ENCODE results near the gene ASGR2. TPM values are rescaled to one million over a fixed set of nuclear protein-coding genes. Genes with fewer than 3 reads are reported as not detected.

ASGR2 gene
- total RNA-seq, 1 experiment from 2014 or later, result not detected

DNA sequence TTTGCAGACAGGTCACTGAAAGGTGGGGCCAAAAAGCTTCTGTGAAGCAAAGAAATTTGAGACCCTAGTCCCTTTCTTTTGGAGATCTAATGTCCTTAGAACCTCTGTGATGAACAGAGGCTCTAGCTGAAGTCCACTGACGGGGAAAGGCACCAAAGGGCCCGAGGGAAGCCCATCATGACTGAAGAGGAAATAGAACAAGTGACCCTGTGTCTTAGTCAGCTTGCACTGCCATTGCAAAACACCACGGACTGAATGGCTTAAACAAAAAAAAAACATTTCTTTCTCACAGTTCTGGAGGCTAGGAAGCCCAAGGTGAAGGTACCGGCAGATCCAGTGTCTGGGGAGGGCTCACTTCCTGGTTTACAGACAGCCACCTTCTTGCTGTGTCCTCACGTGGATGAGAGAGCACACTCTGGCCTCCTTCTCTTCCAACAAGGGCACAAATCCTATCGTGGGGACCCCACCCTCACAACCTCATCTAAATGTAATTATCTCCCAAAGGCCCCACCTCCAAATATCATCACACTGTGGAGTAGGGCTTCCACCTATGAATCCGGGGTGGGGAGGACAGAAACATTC is 24.3 kb upstream of the ASGR2 start:
- BruUV-seq (replicated peaks), result no TSS peak
- Mint-ChIP-seq H3K36me3 (ENCODE audit: insufficient read depth, unreplicated experiment) (peaks cover 6% of the 10 kb centered on the region), H3K4me3 (ENCODE audit: low read depth, unreplicated experiment) (no peak overlapping the region), H3K4me1 (ENCODE audit: low read depth, unreplicated experiment) (peaks cover 18% of the 10 kb centered on the region), H3K9me3 (ENCODE audit: low read depth, unreplicated experiment) (no peaks in the 10 kb centered on the region), H3K27ac (ENCODE audit: unreplicated experiment) (no peak overlapping the region), H3K27me3 (ENCODE audit: unreplicated experiment) (no peaks in the 10 kb centered on the region)
- CTCF ChIA-PET, result no interaction called here
- intact Hi-C loops (cut with micrococcal nuclease; ENCODE audit: unreplicated experiment), result no loop called here
- TF ChIP-seq, protein P1, sequence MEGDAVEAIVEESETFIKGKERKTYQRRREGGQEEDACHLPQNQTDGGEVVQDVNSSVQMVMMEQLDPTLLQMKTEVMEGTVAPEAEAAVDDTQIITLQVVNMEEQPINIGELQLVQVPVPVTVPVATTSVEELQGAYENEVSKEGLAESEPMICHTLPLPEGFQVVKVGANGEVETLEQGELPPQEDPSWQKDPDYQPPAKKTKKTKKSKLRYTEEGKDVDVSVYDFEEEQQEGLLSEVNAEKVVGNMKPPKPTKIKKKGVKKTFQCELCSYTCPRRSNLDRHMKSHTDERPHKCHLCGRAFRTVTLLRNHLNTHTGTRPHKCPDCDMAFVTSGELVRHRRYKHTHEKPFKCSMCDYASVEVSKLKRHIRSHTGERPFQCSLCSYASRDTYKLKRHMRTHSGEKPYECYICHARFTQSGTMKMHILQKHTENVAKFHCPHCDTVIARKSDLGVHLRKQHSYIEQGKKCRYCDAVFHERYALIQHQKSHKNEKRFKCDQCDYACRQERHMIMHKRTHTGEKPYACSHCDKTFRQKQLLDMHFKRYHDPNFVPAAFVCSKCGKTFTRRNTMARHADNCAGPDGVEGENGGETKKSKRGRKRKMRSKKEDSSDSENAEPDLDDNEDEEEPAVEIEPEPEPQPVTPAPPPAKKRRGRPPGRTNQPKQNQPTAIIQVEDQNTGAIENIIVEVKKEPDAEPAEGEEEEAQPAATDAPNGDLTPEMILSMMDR (IDR thresholded peaks at IDR 0.05; ENCODE audit: unreplicated experiment), result no peak
- no peak for DNase-seq

DNA sequence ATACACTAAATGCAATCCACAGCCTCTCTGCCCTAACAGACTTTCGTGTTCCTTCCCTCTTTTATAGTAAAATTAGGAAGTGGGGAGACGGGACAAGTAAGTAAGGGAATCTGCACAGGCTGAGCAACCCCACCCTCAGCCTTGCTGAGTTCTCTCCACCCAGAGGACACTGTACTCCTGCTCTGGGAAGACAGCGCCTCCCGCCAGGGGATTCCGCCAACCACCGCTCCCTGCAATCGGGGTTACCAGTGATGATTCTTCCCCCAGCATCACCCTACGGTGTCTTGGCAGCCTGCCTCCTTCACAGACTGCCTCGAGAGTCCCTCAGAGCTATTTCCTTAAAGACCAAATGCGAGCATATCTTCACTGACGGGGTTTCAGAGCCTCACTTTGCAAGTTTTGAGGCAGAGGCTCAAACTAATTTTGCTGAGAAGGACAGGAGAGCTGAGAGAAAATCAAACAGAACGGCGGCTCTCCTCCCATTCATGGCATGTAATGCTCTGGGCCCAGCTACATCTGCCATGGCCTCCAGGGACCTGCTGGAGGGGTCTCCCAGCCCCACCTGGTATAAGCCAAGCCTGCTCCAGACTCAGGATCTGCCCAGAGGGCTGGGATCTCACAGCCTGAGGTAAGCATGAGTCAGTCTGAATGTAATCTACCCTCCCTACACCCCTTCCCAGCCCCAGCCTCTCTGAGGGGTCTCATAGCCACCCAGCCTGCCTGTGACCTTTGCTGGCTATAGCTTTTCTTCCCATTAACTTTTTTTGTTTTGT is 22.7 kb upstream of the ASGR2 start:
- H3K4me3 Mint-ChIP-seq (ENCODE audit: low read depth, unreplicated experiment), result no peak overlapping the region
- peaks cover 6% of the 10 kb centered on the region for H3K36me3 Mint-ChIP-seq (ENCODE audit: insufficient read depth, unreplicated experiment)
- CTCF ChIA-PET, result interaction anchor here (1.0 to 2.2 kb wide), 4 partner anchors 20 to 91 kb away, joined by 3 to 18 read pairs (median 6); no protein-coding TSS in a partner anchor
- no TSS peak for BruUV-seq (replicated peaks)
- no peaks in the 10 kb centered on the region for H3K9me3 Mint-ChIP-seq (ENCODE audit: low read depth, unreplicated experiment)
- H3K4me1 Mint-ChIP-seq (ENCODE audit: low read depth, unreplicated experiment), result peaks cover 16% of the 10 kb centered on the region
- TF ChIP-seq, protein P1 (IDR thresholded peaks at IDR 0.05; ENCODE audit: unreplicated experiment), result no peak
- no peak for DNase-seq
- intact Hi-C loops (cut with micrococcal nuclease; ENCODE audit: unreplicated experiment), result no loop called here
- H3K27me3 Mint-ChIP-seq (ENCODE audit: unreplicated experiment), result no peaks in the 10 kb centered on the region
- H3K27ac Mint-ChIP-seq (ENCODE audit: unreplicated experiment), result no peak overlapping the region

DNA sequence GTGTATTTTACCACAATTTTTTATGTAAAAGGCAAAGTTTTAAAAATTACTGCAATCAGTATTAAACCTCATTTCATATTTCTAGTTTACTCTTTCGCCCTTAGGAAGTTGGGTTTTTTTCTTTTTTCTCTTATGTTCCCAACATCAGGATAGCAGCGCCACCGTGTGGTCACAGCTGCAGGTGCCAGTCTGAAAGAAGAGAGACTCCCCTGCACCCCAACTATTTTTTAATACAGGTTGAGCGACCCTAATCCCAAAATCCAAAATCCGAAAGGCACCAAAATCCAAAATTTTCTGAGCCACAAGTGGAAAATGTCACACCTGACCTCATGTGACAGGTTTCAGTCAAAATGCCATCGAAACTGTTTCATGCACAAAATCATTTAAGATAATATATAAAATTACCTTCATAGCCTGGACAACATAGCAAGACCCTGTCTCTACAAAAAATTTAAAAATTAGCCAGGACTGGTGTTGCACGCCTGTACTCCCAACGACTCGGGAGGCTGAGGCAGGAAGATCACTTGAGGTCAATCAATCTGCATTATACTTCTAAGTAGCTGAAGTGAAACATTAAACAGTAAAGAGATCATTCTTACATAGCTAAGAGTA is 21.8 kb upstream of the ASGR2 start:
- H3K36me3 Mint-ChIP-seq (ENCODE audit: insufficient read depth, unreplicated experiment), result no peaks in the 10 kb centered on the region
- H3K27me3 Mint-ChIP-seq (ENCODE audit: unreplicated experiment), result no peaks in the 10 kb centered on the region
- peak; percentile 63 for DNase-seq
- TF ChIP-seq, protein P1 (IDR thresholded peaks at IDR 0.05; ENCODE audit: unreplicated experiment), result peak; percentile 58
- peaks cover 6% of the 10 kb centered on the region for H3K4me1 Mint-ChIP-seq (ENCODE audit: low read depth, unreplicated experiment)
- CTCF ChIA-PET, result interaction anchor here (1.0 to 2.2 kb wide), 4 partner anchors 21 to 90 kb away, joined by 3 to 18 read pairs (median 6); no protein-coding TSS in a partner anchor
- H3K4me3 Mint-ChIP-seq (ENCODE audit: low read depth, unreplicated experiment), result no peak overlapping the region
- intact Hi-C loops (cut with micrococcal nuclease; ENCODE audit: unreplicated experiment), result loop anchor here (1.0 kb wide), 1 partner anchor 84 kb away; no protein-coding TSS in a partner anchor
- no peak overlapping the region for H3K27ac Mint-ChIP-seq (ENCODE audit: unreplicated experiment)
- no TSS peak for BruUV-seq (replicated peaks)
- H3K9me3 Mint-ChIP-seq (ENCODE audit: low read depth, unreplicated experiment), result no peaks in the 10 kb centered on the region

DNA sequence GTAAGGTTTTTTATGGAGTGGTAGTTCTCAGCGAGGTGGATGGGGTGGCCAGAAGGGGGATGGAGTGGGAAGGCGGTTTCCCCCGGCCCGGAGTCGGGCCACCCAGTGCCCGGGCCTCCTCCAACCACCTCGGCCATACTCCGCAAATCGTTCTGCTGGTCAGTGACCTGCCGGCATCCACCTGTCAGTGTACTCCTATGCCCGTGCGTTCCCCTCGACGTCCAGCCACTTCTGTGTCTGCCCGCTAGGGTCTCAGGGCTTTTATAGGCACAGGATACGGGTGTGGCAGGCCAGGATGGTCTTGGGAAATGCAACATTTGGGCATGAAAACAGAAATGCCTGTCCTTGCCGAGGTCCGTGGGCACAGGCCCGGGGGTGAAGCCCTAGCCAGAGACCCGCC is 19.3 kb upstream of the ASGR2 start:
- no TSS peak for BruUV-seq (replicated peaks)

More for the DNA sequence above, 19.3 kb upstream of the ASGR2 start:
- Mint-ChIP-seq H3K4me1 (ENCODE audit: low read depth, unreplicated experiment) (no peaks in the 10 kb centered on the region), H3K9me3 (ENCODE audit: low read depth, unreplicated experiment) (no peaks in the 10 kb centered on the region), H3K4me3 (ENCODE audit: low read depth, unreplicated experiment) (no peak overlapping the region), H3K36me3 (ENCODE audit: insufficient read depth, unreplicated experiment) (no peaks in the 10 kb centered on the region), H3K27me3 (ENCODE audit: unreplicated experiment) (no peaks in the 10 kb centered on the region), H3K27ac (ENCODE audit: unreplicated experiment) (no peak overlapping the region)
- CTCF ChIA-PET, result interaction anchor here (0.6 to 1.0 kb wide), 2 partner anchors 57 to 83 kb away, joined by 3 to 5 read pairs; no protein-coding TSS in a partner anchor
- DNase-seq, result no peak
- intact Hi-C loops (cut with micrococcal nuclease; ENCODE audit: unreplicated experiment), result no loop called here
- TF ChIP-seq, protein P1 (IDR thresholded peaks at IDR 0.05; ENCODE audit: unreplicated experiment), result no peak

All from Calu3 (cell line).